ENCODE data around the gene IFNA10. TPM values are rescaled to one million over a fixed set of nuclear protein-coding genes. Genes with fewer than 3 reads are reported as not detected.
A peak's percentile ranks its signal among the peaks of the same experiment; 100 is the strongest.

Gene IFNA10
- total and polyA plus RNA-seq, 2 of the 8 experiments (the other 6 are each of a cell fraction or from before 2014, with no cell fraction given), result not detected

- TF ChIP-seq BRCA1 (IDR thresholded peaks at IDR 0.05; ENCODE audit: low read depth, low read length) (no peak), GABPA (IDR thresholded peaks at IDR 0.05; ENCODE audit: borderline replicate concordance, insufficient read depth, low read length) (no peak), CBX5 (IDR thresholded peaks at IDR 0.05; ENCODE audit: low read depth, low read length) (no peak), TBP (IDR thresholded peaks at IDR 0.05; ENCODE audit: low read depth, low read length) (no peak), CEBPB (IDR thresholded peaks at IDR 0.05; ENCODE audit: low read depth, low read length) (no peak), RAD21 (IDR thresholded peaks at IDR 0.05 in 1 of 2, conservative IDR thresholded peaks at IDR 0.05 in 1 of 2; ENCODE audit: low read depth in 2 of 2, low read length in 2 of 2) (peak; percentile 59 to 62), CTCF (IDR thresholded peaks at IDR 0.05; ENCODE audit: control extremely low read depth in 1 of 3, insufficient read depth in 1 of 3, low read depth in 1 of 3, low read length in 3 of 3) (peak in 2 of 3 experiments; percentile 33 to 56; a peak in 2 of 4 replicates)
These were observed 46.0 kb upstream of the IFNA10 start (continued) for GRCh38 chr9:21252721-21253547.

Measured in H1 (cell line).